Gastrocnemius medialis (tissue), 4 donors: ENCODE data around the gene ZNF570. TPM values are rescaled to one million over a fixed set of nuclear protein-coding genes. Genes with fewer than 3 reads are reported as not detected.

Source experiments
- ATAC-seq, 2 donors: fragments of 150-250 bp; one replicate each; pipeline ENCODE4 v1.9.1; 2016
- DNase-seq, 2 donors: peaks; one replicate each; pipeline ENCODE4 v3.0.0-alpha.2; 2019
- H3K27ac ChIP-seq, 4 donors: fragments of 200-600 bp; sonication (generic); 1 replicate in 1 of 4; 2 replicates in 3 of 4; pipeline ENCODE4 v1.5.1; 2016 to 2018; ENCODE audit warnings: mild to moderate bottlenecking in 2 of 4, moderate library complexity in 1 of 4
- H3K27me3 ChIP-seq, 3 donors: fragments of 200-600 bp; sonication (generic) in 2 of 3; 1 replicate in 1 of 3; 2 replicates in 2 of 3; pipeline versions ENCODE4 v1.5.1 to v1.6.0; 2016 to 2019; ENCODE audit warnings: mild to moderate bottlenecking in 1 of 3, moderate library complexity in 1 of 3
- H3K36me3 ChIP-seq, 2 donors: fragments of 200-600 bp; sonication (generic) in 1 of 2; one replicate each; pipeline ENCODE4 v1.5.1; 2017 to 2018
- H3K4me1 ChIP-seq, 2 donors: fragments of 200-600 bp; sonication (generic) in 1 of 2; one replicate each; pipeline ENCODE4 v1.5.1; 2016 to 2017; ENCODE audit warnings: mild to moderate bottlenecking in 2 of 2
- H3K4me3 ChIP-seq, 4 donors: fragments of 200-600 bp; sonication (generic) in 3 of 4; 1 replicate in 1 of 4; 2 replicates in 3 of 4; pipeline ENCODE4 v1.5.1; 2016 to 2019; ENCODE audit warnings: mild to moderate bottlenecking in 2 of 4
- H3K9me3 ChIP-seq, 3 donors: fragments of 200-600 bp; sonication (generic) in 2 of 3; 1 replicate in 1 of 3; 2 replicates in 2 of 3; pipeline ENCODE4 v1.5.1; 2016 to 2019
- CTCF ChIP-seq, 5 experiments: fragments of 450-650 bp in 3 of 5; fragments of 200-600 bp in 2 of 5; sonication (generic) in 2 of 5; IDR thresholded peaks in 4 of 5; conservative IDR thresholded peaks in 1 of 5; 1 replicate in 4 of 5; 2 replicates in 1 of 5; pipeline ENCODE4 v1.5.1; 2016 to 2019; ENCODE audit warnings: antibody characterized with exemption in 5 of 5, mild to moderate bottlenecking in 3 of 5, moderate library complexity in 3 of 5
- POLR2A ChIP-seq, 2 donors: fragments of 450-650 bp; IDR thresholded peaks; one replicate each; pipeline ENCODE4 v1.6.1; 2017; ENCODE audit warnings: antibody characterized with exemption in 2 of 2, mild to moderate bottlenecking in 2 of 2, moderate library complexity in 2 of 2
- in situ Hi-C, 4 donors: fragments of 200-750 bp; cut with MboI; loops; one replicate each; pipeline versions ENCODE4 v1.15.0 to v1.8.0; 2017; ENCODE audit warnings: low sequenced_read_pairs in 4 of 4
- intact Hi-C: fragments of 100-400 bp; cut with DNase I; formaldehyde crosslinking; loops from one replicate; pipeline ENCODE4 v1.15.1; 2023; ENCODE audit warnings: low total_unique reads
- total RNA-seq, 4 donors: library from RNA; depleted of rRNA; stranded (reverse); fragments of >200 nt; gene quantifications; one replicate each; pipeline versions ENCODE4 v1.1.0 to v1.2.3, GENCODE V29; 2016

ZNF570 gene
- total RNA-seq, 4 donors from 2014 or later: 2.3 to 3.5 (median 2.8) TPM

- TF ChIP-seq CTCF (IDR thresholded peaks at IDR 0.05 in 4 of 5, conservative IDR thresholded peaks at IDR 0.05 in 1 of 5) (no peak), POLR2A (IDR thresholded peaks at IDR 0.05) (no peak)
- peak overlapping the region in 1 of 4 donors; percentile 30 for H3K4me3 ChIP-seq
- in situ Hi-C loops: no loop called here
- no peaks in the 10 kb centered on the region for H3K4me1 ChIP-seq
- no peak for ATAC-seq
- no peak for DNase-seq
- intact Hi-C loops: no loop called here
- H3K27me3 ChIP-seq: no peaks in the 10 kb centered on the region
- H3K9me3 ChIP-seq: peaks cover 3 to 42% (median 14%) of the 10 kb centered on the region in 3 donors
- H3K27ac ChIP-seq: no peak overlapping the region
- H3K36me3 ChIP-seq: peaks cover 5 to 56% of the 10 kb centered on the region in 2 donors
These were observed 68.3 kb downstream of the ZNF570 start for GRCh38 chr19:37537391-37537947.

Other genes with a start within 250 kb of the ZNF570 start
- 1 to 10 TPM; 2.0 to 6.0 (median 2.8) TPM for gene ZNF527, start 98.3 kb upstream of the ZNF570 start, total RNA-seq
- 1 to 10 TPM; 3.4 to 9.2 (median 4.4) TPM for gene ZNF569, start 1.9 kb upstream of the ZNF570 start, total RNA-seq
- gene ZNF793, start 37.6 kb downstream of the ZNF570 start, total RNA-seq: 1 to 10 TPM in 2 of 4 donors, under 1 TPM in 2; 0.19 to 1.2 (median 0.76) TPM
- gene ZNF571, start 125.4 kb downstream of the ZNF570 start, total RNA-seq: 1 to 10 TPM; 1.5 to 2.5 (median 1.8) TPM
- gene ZNF540, start 125.5 kb downstream of the ZNF570 start, total RNA-seq: 1 to 10 TPM in 3 of 4 donors, under 1 TPM in 1; 0.46 to 1.5 (median 1.3) TPM
- 1 to 10 TPM; 1.2 to 6.2 (median 3.4) TPM for gene ZFP30, start 186.1 kb downstream of the ZNF570 start, total RNA-seq